SU-DHL-6 (cell line): ENCODE data around the gene FXR1.

Experiments used
- EZH2phosphoT487 ChIP-seq: fragments of 200-600 bp; sonication (generic), shearing (Covaris generic); conservative IDR thresholded peaks from 2 replicates; pipeline ENCODE4 v1.6.1; 2018; ENCODE audit warnings: mild to moderate bottlenecking, antibody characterized with exemption, low read length, moderate library complexity, mixed read lengths
- TF ChIP-seq, protein P1 (sequence below): fragments of 200-600 bp; sonication (generic); IDR thresholded peaks from one replicate; pipeline ENCODE4 v1.5.1; 2017; ENCODE audit warnings: antibody characterized with exemption, mild to moderate bottlenecking, low read length, moderate library complexity; ENCODE audit not compliant: insufficient read depth, poor library complexity, severe bottlenecking

DNA sequence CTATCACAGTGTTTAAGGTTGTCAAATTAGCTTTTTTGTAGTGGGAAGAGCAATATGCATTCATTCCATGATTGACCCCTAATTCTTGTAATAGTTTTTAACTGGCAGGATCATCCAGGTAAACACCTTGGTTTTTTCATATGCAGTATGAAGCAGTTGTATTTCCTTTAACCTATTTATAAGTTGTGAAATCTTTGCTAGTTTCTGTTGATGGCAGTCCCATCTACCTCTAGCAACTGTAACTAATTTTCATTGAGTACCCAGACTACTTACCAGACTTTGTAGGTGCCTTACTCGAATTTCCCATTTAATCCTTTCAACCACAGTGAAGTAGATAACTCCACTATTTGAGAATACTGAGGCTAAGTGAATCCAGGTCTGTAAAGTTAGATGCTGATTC lies 6.1 kb downstream of the FXR1 start:
- TF ChIP-seq, protein P1, sequence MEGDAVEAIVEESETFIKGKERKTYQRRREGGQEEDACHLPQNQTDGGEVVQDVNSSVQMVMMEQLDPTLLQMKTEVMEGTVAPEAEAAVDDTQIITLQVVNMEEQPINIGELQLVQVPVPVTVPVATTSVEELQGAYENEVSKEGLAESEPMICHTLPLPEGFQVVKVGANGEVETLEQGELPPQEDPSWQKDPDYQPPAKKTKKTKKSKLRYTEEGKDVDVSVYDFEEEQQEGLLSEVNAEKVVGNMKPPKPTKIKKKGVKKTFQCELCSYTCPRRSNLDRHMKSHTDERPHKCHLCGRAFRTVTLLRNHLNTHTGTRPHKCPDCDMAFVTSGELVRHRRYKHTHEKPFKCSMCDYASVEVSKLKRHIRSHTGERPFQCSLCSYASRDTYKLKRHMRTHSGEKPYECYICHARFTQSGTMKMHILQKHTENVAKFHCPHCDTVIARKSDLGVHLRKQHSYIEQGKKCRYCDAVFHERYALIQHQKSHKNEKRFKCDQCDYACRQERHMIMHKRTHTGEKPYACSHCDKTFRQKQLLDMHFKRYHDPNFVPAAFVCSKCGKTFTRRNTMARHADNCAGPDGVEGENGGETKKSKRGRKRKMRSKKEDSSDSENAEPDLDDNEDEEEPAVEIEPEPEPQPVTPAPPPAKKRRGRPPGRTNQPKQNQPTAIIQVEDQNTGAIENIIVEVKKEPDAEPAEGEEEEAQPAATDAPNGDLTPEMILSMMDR, result no peak
- TF ChIP-seq EZH2phosphoT487, result no peak
